ENCODE data around the gene TPGS2. TPM values are rescaled to one million over a fixed set of nuclear protein-coding genes. Genes with fewer than 3 reads are reported as not detected.

TPGS2 gene
- total and polyA plus RNA-seq, 2 of the 13 experiments (the other 11 are each of a cell fraction or from before 2014, with no cell fraction given) = 73.3 to 137 TPM

- ChIA-PET POLR2A (no interaction called here), CTCF (ENCODE audit: low intra/inter-chr PET ratio, low total read pairs) (interaction anchor here (1.2 to 2.1 kb wide), 2 partner anchors 69 to 460 kb away, joined by 3 to 35 read pairs; partner anchors contain the start of gene FHOD3)
- H2AFZ ChIP-seq (ENCODE audit: low read length) = no peak overlapping the region
- H4K20me1 ChIP-seq (ENCODE audit: insufficient read depth, low read length) = 0 out of 2 replicates have a peak, but pooled peaks cover 2% of the 10 kb centered on the region
- intact Hi-C loops (cut with micrococcal nuclease; ENCODE audit: unreplicated experiment) (loop anchor here (1.0 to 5.0 kb wide), 3 partner anchors 69 to 740 kb away; no protein-coding TSS in a partner anchor), in situ Hi-C loops (cut with HindIII; ENCODE audit: extremely low pct_ligation_motif_present, low pct_unique_long_range_greater_than_20kb) (loop anchor here (5.0 kb wide), 1 partner anchor 70 kb away; no protein-coding TSS in a partner anchor)
- H3K27me3 ChIP-seq (ENCODE audit: control insufficient read depth in 1 of 2, insufficient read depth in 2 of 2, low read length in 2 of 2) = no peaks in the 10 kb centered on the region
- no TSS peak for BruUV-seq (replicated peaks)
- no peak overlapping the region for H3K4me2 ChIP-seq (ENCODE audit: low read depth, low read length)
- H3K27ac ChIP-seq (ENCODE audit: extremely low read length, insufficient read depth, low read length) = no peak overlapping the region
- ATAC-seq (peak; percentile 71), FAIRE-seq (peak; percentile 70), DNase-seq (ENCODE audit: low spot score) (peak; percentile 48)
- WGBS (ENCODE audit: low lambda C conversion rate) = 3% methylated on average over 1 of the region's 1 CpG
- no peak overlapping the region for H3K9ac ChIP-seq (ENCODE audit: insufficient read depth, low read depth, low read length)
- H3K4me3 ChIP-seq (replicated peaks in 1 of 3; ENCODE audit: insufficient read depth in 1 of 3, low read depth in 2 of 3, low read length in 3 of 3) = no peak overlapping the region
- H3K79me2 ChIP-seq (ENCODE audit: insufficient read depth, low read length) = no peaks in the 10 kb centered on the region
- no peaks in the 10 kb centered on the region for H3K9me3 ChIP-seq (ENCODE audit: low read length)
- no peaks in the 10 kb centered on the region for H3K36me3 ChIP-seq (replicated peaks in 1 of 2; ENCODE audit: control insufficient read depth in 1 of 2, insufficient read depth in 2 of 2, low read length in 2 of 2)
- TF ChIP-seq ZBTB8A (CRISPR knock-in tag; IDR thresholded peaks at IDR 0.05; ENCODE audit: borderline replicate concordance, low read depth) (no peak), ZNF652 (CRISPR knock-in tag; IDR thresholded peaks at IDR 0.05; ENCODE audit: borderline replicate concordance, low read depth) (peak; percentile 73; the same call in 1 of the 2 replicates), RAD21 (CRISPR knock-in tag; IDR thresholded peaks at IDR 0.05) (peak; percentile 32; the same call in 1 of the 2 replicates), SMC3 (IDR thresholded peaks at IDR 0.05; ENCODE audit: low read length) (peak; percentile 57; the same call in 1 of the 2 replicates), STAG1 (CRISPR knock-in tag; IDR thresholded peaks at IDR 0.05) (peak; percentile 78), TCF7 (IDR thresholded peaks at IDR 0.05; ENCODE audit: low read depth) (no peak), CTCF (CRISPR knock-in tag; IDR thresholded peaks at IDR 0.05) (peak; percentile 72), ZNF614 (CRISPR knock-in tag; IDR thresholded peaks at IDR 0.05; ENCODE audit: borderline replicate concordance) (no peak), POGZ (CRISPR knock-in tag; IDR thresholded peaks at IDR 0.05) (no peak)
- 0 out of 2 replicates have a peak, but pooled peaks cover 6% of the 10 kb centered on the region for H3K4me1 ChIP-seq (ENCODE audit: insufficient read depth, low read length)
Observed at GRCh38 chr18:36757081-36757480, 71.7 kb downstream of the TPGS2 start.
